Heart right ventricle (tissue), 16 donors: Measurements from ENCODE around the gene MMP25. TPM values are rescaled to one million over a fixed set of nuclear protein-coding genes. Genes with fewer than 3 reads are reported as not detected.
A peak's percentile ranks its signal among the peaks of the same experiment; 100 is the strongest.

Experiments used
- ATAC-seq, 8 donors: fragments of 200-7000 bp; cut with Tn5 transposase; one replicate each; pipeline ENCODE4 v1.9.1; 2020; ENCODE audit warnings: mild to moderate bottlenecking in 8 of 8, moderate library complexity in 8 of 8, moderate number of reproducible peaks in 1 of 8
- DNase-seq, 2 donors: peaks; one replicate each; pipeline ENCODE4 v3.0.0-alpha.2; 2020
- H3K27ac ChIP-seq, 10 donors: fragments of 200-600 bp; sonication (generic) in 2 of 10; one replicate each; pipeline versions ENCODE4 v1.5.0 to v1.8.0; 2020 to 2022; ENCODE audit warnings: mild to moderate bottlenecking in 3 of 10
- H3K27me3 ChIP-seq, 7 donors: fragments of 200-600 bp; one replicate each; pipeline ENCODE4 v1.8.0; 2021 to 2022; ENCODE audit warnings: mild to moderate bottlenecking in 2 of 7
- H3K36me3 ChIP-seq, 9 donors: fragments of 200-600 bp; sonication (generic) in 1 of 9; one replicate each; pipeline versions ENCODE4 v1.5.0 to v1.8.0; 2020 to 2022; ENCODE audit warnings: mild to moderate bottlenecking in 2 of 9
- H3K4me1 ChIP-seq, 9 donors: fragments of 200-600 bp; sonication (generic) in 1 of 9; one replicate each; pipeline versions ENCODE4 v1.5.0 to v1.8.0; 2020 to 2022; ENCODE audit warnings: mild to moderate bottlenecking in 4 of 9
- H3K4me3 ChIP-seq, 10 donors: fragments of 200-600 bp; sonication (generic) in 2 of 10; one replicate each; pipeline versions ENCODE4 v1.5.0 to v1.8.0; 2020 to 2022; ENCODE audit warnings: mild to moderate bottlenecking in 7 of 10, moderate library complexity in 2 of 10
- H3K9me3 ChIP-seq, 11 donors: fragments of 200-600 bp in 10 of 11; sonication (generic) in 2 of 11; one replicate each; pipeline versions ENCODE4 v1.5.0 to v1.8.0; 2013 to 2022; ENCODE audit warnings: mild to moderate bottlenecking in 2 of 11, control low read depth in 1 of 11, moderate library complexity in 1 of 11
- CTCF ChIP-seq, 9 donors: fragments of 200-600 bp; sonication (generic) in 2 of 9; IDR thresholded peaks; one replicate each; pipeline versions ENCODE4 v1.5.0 to v1.8.0; 2021 to 2022; ENCODE audit warnings: antibody characterized with exemption in 9 of 9, mild to moderate bottlenecking in 5 of 9, moderate library complexity in 1 of 9
- WGBS, 2 donors: extraction: QIAGEN DNeasy Blood & Tissue Kit; methylation state at CpG; one replicate each; pipeline ENCODE4 v1.1.7; 2013; ENCODE audit warnings: inconsistent platforms in 1 of 2; 5-methylcytosine and 5-hydroxymethylcytosine counted together
- intact Hi-C, 10 donors: fragments of 100-400 bp; cut with DNase I; formaldehyde crosslinking; loops; one replicate each; pipeline versions ENCODE4 v1.11.1 to v1.14.2; 2022
- polyA plus RNA-seq, 2 donors: library from polyadenylated mRNA; stranded (reverse); fragments of 200-250 nt; gene quantifications; one replicate each; pipeline ENCODE4 v1.2.3, GENCODE V29; 2013
- total RNA-seq, 10 donors: library from RNA; stranded (reverse); fragmentation: NEBNext Ultra II Directional in 3 of 10; extraction: Animal tissue kit (Norgen Biotek cat#: 25700) in 3 of 10; gene quantifications; one replicate each; pipeline versions ENCODE4 v1.2.1 to v1.2.4, GENCODE V29; 2021 to 2023
- donor health status: Arrhythmogenic right ventricular cardiomyopathy.
- donor health status: ischemic (EF 13 %, LVEDD 7.1; RV severe dilation, severe dysfunction).
- donor health status: healthy with polysubstance abuse.
- donor health status: DM: no; HTN: yes; CAD: no.
- donor health status: DM: no; HTN: no; CAD: no.
- donor health status: ischemic (EF 25% LVEDD 6.9; RV normal size, moderate dysfunction).
- donor health status: ischemic (EF 25% LVEDD 5.7; RV mildly dilated, moderate dysfunction).
- donor health status: healthy.
- donor health status: DM: yes; HTN: yes; CAD: no.
- donor health status: Ischemic cardiomyopathy.
- donor health status: ischemic (EF 35%, LVEDD 5.7; RV mildly dilated, moderate dysfunction).
- donor health status: nonischemic (EF 11% LVEDD 7.7; RV severe dilation, severe dysfunction).
- donor health status: DM: yes; HTN: yes; CAD: no.
- donor health status: PGD.
- donor health status: ischemic (EF 29% LVEDD 5.4; RV normal size, mild dysfunction).
- donor health status: nonischemic (EF 23%, LVEDD 6.1; RV moderate dilation, normal function).

MMP25 gene
- total and polyA plus RNA-seq, 12 donors: 0.26 to 3.9 (median 0.97) TPM

GRCh38 chr16:3063625-3064386 is 17.4 kb downstream of the MMP25 start:
- no peak for ATAC-seq
- DNase-seq: no peak
- peaks cover 0 to 16% (median 0%) of the 10 kb centered on the region in 9 donors for H3K36me3 ChIP-seq
- peak overlapping the region in 7 of 10 donors; percentile 82 to 94 (median 90) for H3K27ac ChIP-seq
- H3K27me3 ChIP-seq: no peaks in the 10 kb centered on the region
- no peak for TF ChIP-seq CTCF (IDR thresholded peaks at IDR 0.05)
- H3K9me3 ChIP-seq: no peaks in the 10 kb centered on the region
- WGBS, 2 donors: 89 to 91% methylated on average over 8 of the region's 8 CpGs
- H3K4me1 ChIP-seq: peaks cover 6 to 61% (median 22%) of the 10 kb centered on the region in 9 donors
- no peak overlapping the region for H3K4me3 ChIP-seq
- intact Hi-C loops: loop anchor here in 5 of 10 donors (2.0 to 5.0 kb wide), 5 partner anchors 23 to 68 kb away; partner anchors contain the start of gene ZSCAN10 (in 2 of the 5)

- 32 to 51% methylated on average over 13 of the region's 13 CpGs for WGBS, 2 donors
- H3K36me3 ChIP-seq: peaks cover 0 to 26% (median 0%) of the 10 kb centered on the region in 9 donors
- DNase-seq (peak; percentile 54 to 88), ATAC-seq (peak; percentile 70 to 94 (median 91))
- H3K27me3 ChIP-seq: no peaks in the 10 kb centered on the region
- peak within 1 kb of the TSS; percentile 81 to 94 (median 88) for H3K27ac ChIP-seq
- peak within 1 kb of the TSS; percentile 1 to 71 (median 62) for H3K4me3 ChIP-seq
- intact Hi-C loops: loop anchor here in 2 of 10 donors (2.0 to 5.0 kb wide), 2 partner anchors 22 to 37 kb away; no protein-coding TSS in a partner anchor
- TF ChIP-seq CTCF (IDR thresholded peaks at IDR 0.05): no peak
- no peaks in the 10 kb centered on the region for H3K9me3 ChIP-seq
- peaks cover 3 to 52% (median 14%) of the 10 kb centered on the region in 9 donors for H3K4me1 ChIP-seq
Measured at GRCh38 chr16:3065069-3065741, 18.8 kb downstream of the MMP25 start, which contains the start of gene IL32. IL32 (plus strand) TSS chr16:3065640; CDS start chr16:3065812, 172 bp downstream.

- intact Hi-C loops: loop anchor here in 2 of 10 donors (2.0 to 5.0 kb wide), 2 partner anchors 21 to 36 kb away; no protein-coding TSS in a partner anchor
Measured at GRCh38 chr16:3065742-3066439, 19.5 kb downstream of the MMP25 start.

More at GRCh38 chr16:3065742-3066439, 19.5 kb downstream of the MMP25 start:
- no peaks in the 10 kb centered on the region for H3K9me3 ChIP-seq
- peaks cover 0 to 26% (median 0%) of the 10 kb centered on the region in 9 donors for H3K36me3 ChIP-seq
- peak overlapping the region; percentile 1 to 71 (median 62) for H3K4me3 ChIP-seq
- ATAC-seq (peak in 7 of 8 donors; percentile 11 to 45 (median 36)), DNase-seq (no peak)
- H3K4me1 ChIP-seq: peaks cover 3 to 45% (median 14%) of the 10 kb centered on the region in 9 donors
- WGBS, 2 donors: 48 to 59% methylated on average over 26 of the region's 26 CpGs
- no peaks in the 10 kb centered on the region for H3K27me3 ChIP-seq
- H3K27ac ChIP-seq: peak overlapping the region; percentile 81 to 94 (median 88)
- no peak for TF ChIP-seq CTCF (IDR thresholded peaks at IDR 0.05)
